Trophoblast cell (in vitro differentiated cells and primary cell): ENCODE results near the gene SRRM3.
"Not testable (repeated sequence)": the region's sequence is repeated elsewhere in the genome, so short reads cannot be mapped to it uniquely, and the experiment has no call there.

ENCODE experiments used
- DNase-seq, 2 donors: peaks; one replicate each; pipeline ENCODE4 v3.0.0-alpha.2; 2016
- H2AFZ ChIP-seq: 2 replicates; pipeline ENCODE4 v1.6.1; 2013; ENCODE audit warnings: low read length, moderate library complexity, mild to moderate bottlenecking; ENCODE audit not compliant: insufficient read depth, poor library complexity
- H2AK5ac ChIP-seq: 2 replicates; pipeline ENCODE4 v1.6.1; 2013; ENCODE audit warnings: mild to moderate bottlenecking, low read length
- H2BK120ac ChIP-seq: 2 replicates; pipeline ENCODE4 v1.6.1; 2013; ENCODE audit warnings: low read length, mild to moderate bottlenecking, moderate library complexity; ENCODE audit not compliant: insufficient read depth, poor library complexity
- H2BK12ac ChIP-seq: 2 replicates; pipeline ENCODE4 v1.6.1; 2013; ENCODE audit warnings: mild to moderate bottlenecking, low read length, moderate library complexity
- H2BK5ac ChIP-seq: 2 replicates; pipeline ENCODE4 v1.6.1; 2013; ENCODE audit warnings: low read length, low read depth, moderate library complexity, mild to moderate bottlenecking; ENCODE audit not compliant: poor library complexity
- H3K14ac ChIP-seq: 2 replicates; pipeline ENCODE4 v1.6.1; 2013; ENCODE audit warnings: mild to moderate bottlenecking, low read length
- H3K18ac ChIP-seq: 2 replicates; pipeline ENCODE4 v1.6.1; 2013; ENCODE audit warnings: mild to moderate bottlenecking, low read length
- H3K23ac ChIP-seq: 2 replicates; pipeline ENCODE4 v1.6.1; 2013; ENCODE audit warnings: low read length
- H3K27ac ChIP-seq: 2 replicates; pipeline ENCODE4 v1.5.1; 2013; ENCODE audit warnings: low read depth, mild to moderate bottlenecking, inconsistent platforms, low read length, moderate library complexity
- H3K27me3 ChIP-seq: 2 replicates; pipeline ENCODE4 v1.6.1; 2013; ENCODE audit warnings: inconsistent platforms, mild to moderate bottlenecking, low read length, moderate library complexity; ENCODE audit not compliant: insufficient read depth
- H3K36me3 ChIP-seq, 2 experiments: 1 replicate in 1 of 2; 2 replicates in 1 of 2; pipeline ENCODE4 v1.6.1; 2013; ENCODE audit warnings: low read length in 2 of 2, mild to moderate bottlenecking in 2 of 2, moderate library complexity in 1 of 2; ENCODE audit not compliant: insufficient read depth in 2 of 2, control insufficient read depth in 1 of 2
- H3K4ac ChIP-seq: 2 replicates; pipeline ENCODE4 v1.6.1; 2013; ENCODE audit warnings: low read depth, mild to moderate bottlenecking, low read length, moderate library complexity
- H3K4me1 ChIP-seq, 2 experiments: 1 replicate in 1 of 2; 2 replicates in 1 of 2; pipeline ENCODE4 v1.6.1; 2013; ENCODE audit warnings: low read length in 2 of 2, mild to moderate bottlenecking in 2 of 2, moderate library complexity in 1 of 2; ENCODE audit not compliant: insufficient read depth in 2 of 2, control insufficient read depth in 1 of 2
- H3K4me2 ChIP-seq: 2 replicates; pipeline ENCODE4 v1.6.1; 2013; ENCODE audit warnings: inconsistent platforms, mild to moderate bottlenecking, low read length, moderate library complexity
- H3K4me3 ChIP-seq: 2 replicates; pipeline ENCODE4 v1.5.1; 2013; ENCODE audit warnings: mild to moderate bottlenecking, low read depth, low read length, inconsistent platforms
- H3K79me1 ChIP-seq: one replicate; pipeline ENCODE4 v1.6.1; 2013; ENCODE audit warnings: low read length
- H3K79me2 ChIP-seq: 2 replicates; pipeline ENCODE4 v1.6.1; 2013; ENCODE audit warnings: low read length, mild to moderate bottlenecking; ENCODE audit not compliant: control insufficient read depth, insufficient read depth, poor library complexity
- H3K9ac ChIP-seq: 2 replicates; pipeline ENCODE4 v1.6.1; 2013; ENCODE audit warnings: mild to moderate bottlenecking, low read length
- H3K9me3 ChIP-seq: 2 replicates; pipeline ENCODE4 v1.6.1; 2013; ENCODE audit warnings: low read depth, mild to moderate bottlenecking, control low read depth, inconsistent platforms, low read length; ENCODE audit not compliant: insufficient read depth
- H4K12ac ChIP-seq: 2 replicates; pipeline ENCODE4 v1.6.1; 2013; ENCODE audit warnings: low read depth, mild to moderate bottlenecking, low read length, moderate library complexity
- H4K8ac ChIP-seq: 2 replicates; pipeline ENCODE4 v1.6.1; 2013; ENCODE audit warnings: low read depth, mild to moderate bottlenecking, low read length, moderate library complexity
- H4K91ac ChIP-seq: one replicate; pipeline ENCODE4 v1.6.1; 2013; ENCODE audit warnings: low read depth, mild to moderate bottlenecking, low read length, moderate library complexity
- WGBS: extraction: QIAGEN DNeasy Blood & Tissue Kit; methylation state at CpG from one replicate; pipeline ENCODE4 v1.1.7; 2013; ENCODE audit warnings: missing lambda C conversion rate; ENCODE audit not compliant: insufficient read length, insufficient coverage; ENCODE audit errors: extremely low coverage; 5-methylcytosine and 5-hydroxymethylcytosine counted together

Gene SRRM3

DNA sequence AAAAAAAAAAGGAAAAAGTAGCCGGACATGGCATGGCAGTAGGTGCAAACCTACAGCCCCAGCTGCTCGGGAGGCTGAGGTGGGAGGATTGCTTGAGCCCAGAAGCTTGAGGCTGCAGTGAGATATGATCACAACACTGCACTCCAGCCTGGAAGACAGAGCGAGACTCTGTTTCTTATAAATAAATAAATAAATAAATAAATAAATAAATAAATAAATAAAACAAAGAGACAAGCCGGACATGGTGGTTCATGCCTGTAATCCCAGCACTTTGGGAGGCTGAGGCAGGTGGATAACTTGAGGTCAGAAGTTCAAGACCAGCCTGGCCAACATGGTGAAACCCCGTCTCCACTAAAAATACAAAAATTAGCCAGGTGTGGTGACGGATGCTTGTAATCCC, 113.0 kb downstream of the SRRM3 start:
- not testable (repeated sequence) for H3K79me2 ChIP-seq, H2AFZ ChIP-seq, H3K18ac ChIP-seq, H3K27me3 ChIP-seq, H3K4me3 ChIP-seq, DNase-seq, H3K9me3 ChIP-seq, H3K36me3 ChIP-seq, H3K14ac ChIP-seq, H3K4me2 ChIP-seq, H2BK5ac ChIP-seq, H4K91ac ChIP-seq, H3K4ac ChIP-seq, H3K9ac ChIP-seq, H2BK120ac ChIP-seq, H2AK5ac ChIP-seq, H3K23ac ChIP-seq, H3K27ac ChIP-seq, H2BK12ac ChIP-seq, H4K8ac ChIP-seq, H4K12ac ChIP-seq
- Histone ChIP-seq H3K79me1 (peaks cover 12% of the 10 kb centered on the region), H3K4me1 (peaks cover 8 to 11% of the 10 kb centered on the region in 2 experiments)
- no CpG with 5 or more reads among the region's 6 CpGs for WGBS

DNA sequence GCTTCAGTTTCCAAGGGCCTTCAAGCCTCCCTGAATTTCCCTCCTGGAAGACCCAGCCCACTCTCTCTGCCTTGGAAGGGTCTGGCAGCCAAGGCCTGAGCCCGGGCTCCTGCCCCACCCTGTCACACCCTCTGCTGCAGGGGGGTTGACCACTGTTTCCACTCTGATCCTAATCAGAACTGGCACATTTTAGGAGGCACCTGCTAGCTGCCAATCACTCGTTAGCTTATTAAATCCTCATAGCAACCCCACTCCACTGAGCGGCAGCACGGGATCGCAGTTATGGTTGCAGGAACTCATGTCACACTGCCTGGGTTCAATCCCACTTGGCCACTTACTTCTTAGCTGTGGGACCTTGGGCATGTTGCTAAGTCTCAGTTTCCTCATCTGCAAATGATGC, 113.7 kb downstream of the SRRM3 start:
- H3K79me2 ChIP-seq, result peaks cover 5% of the 10 kb centered on the region
- no peak overlapping the region for H4K8ac ChIP-seq
- no peaks in the 10 kb centered on the region for H3K36me3 ChIP-seq
- H3K9ac ChIP-seq, result no peak overlapping the region
- peaks cover 8 to 11% of the 10 kb centered on the region in 2 experiments for H3K4me1 ChIP-seq
- no peak overlapping the region for H3K27ac ChIP-seq
- no peak overlapping the region for H2BK12ac ChIP-seq
- H3K27me3 ChIP-seq, result no peaks in the 10 kb centered on the region
- H3K18ac ChIP-seq, result no peak overlapping the region
- H2BK5ac ChIP-seq, result no peak overlapping the region
- H3K4me2 ChIP-seq, result no peak overlapping the region
- WGBS, result no CpG with 5 or more reads among the region's 5 CpGs
- peak overlapping the region; percentile 65 for H2AK5ac ChIP-seq
- DNase-seq, result no peak
- H3K4ac ChIP-seq, result no peak overlapping the region
- no peak overlapping the region for H4K12ac ChIP-seq
- H3K9me3 ChIP-seq, result peaks cover 3% of the 10 kb centered on the region
- no peak overlapping the region for H3K23ac ChIP-seq
- no peak overlapping the region for H3K4me3 ChIP-seq
- no peak overlapping the region for H2BK120ac ChIP-seq
- H3K14ac ChIP-seq, result no peak overlapping the region
- no peak overlapping the region for H4K91ac ChIP-seq
- peaks cover 12% of the 10 kb centered on the region for H3K79me1 ChIP-seq
- no peak overlapping the region for H2AFZ ChIP-seq

DNA sequence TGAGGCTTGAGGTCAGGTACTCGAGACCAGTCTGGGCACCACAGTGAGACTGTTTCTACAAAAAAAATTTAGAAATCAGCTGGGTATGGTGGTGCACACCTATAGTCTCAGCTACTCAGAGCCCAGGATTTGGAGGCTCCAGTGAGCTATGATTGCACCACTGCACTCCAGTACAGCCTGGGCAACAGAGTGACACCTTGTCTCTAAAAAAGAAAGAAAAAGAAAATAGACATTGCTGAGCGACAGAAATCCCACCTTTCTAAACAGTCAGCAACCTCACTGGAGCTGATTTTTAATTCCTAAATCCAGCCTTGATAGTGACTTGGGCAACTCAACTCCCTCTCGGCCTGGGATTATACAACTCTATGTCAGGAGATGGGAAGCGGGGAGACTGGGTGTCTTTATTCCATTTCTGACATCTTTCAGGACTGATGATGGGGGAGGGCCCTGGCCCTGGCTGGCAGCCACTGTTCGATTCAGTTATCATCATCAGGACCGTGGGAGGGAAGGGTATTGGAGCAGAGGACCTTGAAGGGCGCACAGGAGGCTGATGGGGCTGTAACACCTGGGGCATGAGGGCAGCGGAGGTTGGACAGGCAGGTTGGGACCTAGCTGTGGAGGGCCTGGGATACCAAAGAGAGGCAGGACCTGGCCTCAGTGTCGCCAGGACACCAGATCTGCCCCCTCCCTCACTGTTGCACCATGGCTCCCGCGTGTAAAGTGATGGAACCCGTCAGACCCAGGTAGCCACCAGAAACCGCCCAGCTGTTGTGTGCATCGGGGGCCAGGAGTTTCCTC, 115.5 kb downstream of the SRRM3 start:
- Histone ChIP-seq H3K27ac (peak overlapping the region; percentile 65), H2BK5ac (no peak overlapping the region), H3K14ac (peak overlapping the region; percentile 88), H2AK5ac (peak overlapping the region; percentile 59), H3K79me1 (peaks cover 12% of the 10 kb centered on the region), H2BK120ac (peak overlapping the region; percentile 62), H3K4me2 (peak overlapping the region; percentile 78), H3K4me1 (peaks cover 8 to 11% of the 10 kb centered on the region in 2 experiments), H4K12ac (peak overlapping the region; percentile 75), H3K79me2 (peaks cover 5% of the 10 kb centered on the region), H3K9me3 (peaks cover 3% of the 10 kb centered on the region), H4K8ac (peak overlapping the region; percentile 93), H3K36me3 (peaks cover under 1 to 2% of the 10 kb centered on the region in 2 experiments), H4K91ac (peak overlapping the region; percentile 91), H2AFZ (peak overlapping the region; percentile 62), H3K9ac (no peak overlapping the region), H3K18ac (peak overlapping the region; percentile 36), H2BK12ac (peak overlapping the region; percentile 72), H3K4me3 (no peak overlapping the region), H3K4ac (peak overlapping the region; percentile 60), H3K23ac (no peak overlapping the region), H3K27me3 (no peaks in the 10 kb centered on the region)
- no CpG with 5 or more reads among the region's 14 CpGs for WGBS
- no peak for DNase-seq

DNA sequence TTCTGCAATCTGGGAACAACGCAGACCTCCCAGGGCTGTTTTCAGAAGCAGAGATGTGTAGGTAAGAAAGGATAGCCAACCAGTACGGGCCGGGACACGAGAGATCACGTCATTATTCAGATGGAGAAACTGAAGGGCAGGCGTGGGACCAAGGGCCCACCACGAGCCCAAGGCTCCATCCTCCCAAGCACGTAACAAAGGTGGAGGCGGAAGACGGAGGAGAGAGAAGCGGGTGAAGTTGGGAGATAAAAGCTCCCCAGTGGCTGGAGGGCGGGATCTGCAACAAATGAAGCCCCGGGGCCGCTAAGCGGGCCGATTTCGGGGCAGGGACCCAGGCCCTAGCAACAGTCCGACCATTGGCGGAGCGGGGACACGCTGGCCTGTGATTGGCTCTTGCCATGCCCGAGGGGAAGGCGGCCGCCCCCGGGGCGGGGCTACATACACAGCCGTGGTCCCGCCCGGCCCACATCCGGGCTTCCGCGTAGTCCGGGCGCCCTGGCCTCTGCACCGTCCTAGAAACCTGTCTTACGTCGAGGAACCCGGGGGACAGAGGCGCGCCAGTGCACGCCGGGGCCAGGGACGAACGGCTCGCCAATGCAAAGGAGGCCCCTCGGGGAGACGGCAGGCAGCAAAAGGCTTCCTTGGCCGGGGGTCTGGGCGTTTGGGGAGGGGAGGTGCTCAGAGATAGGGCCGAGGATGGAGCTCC, 116.2 kb downstream of the SRRM3 start:
- Histone ChIP-seq H3K18ac (peak overlapping the region; percentile 73), H3K14ac (peak overlapping the region; percentile 88), H3K9ac (peak overlapping the region; percentile 35), H3K4me3 (peak overlapping the region; percentile 75), H4K8ac (peak overlapping the region; percentile 93), H3K23ac (no peak overlapping the region), H2BK12ac (peak overlapping the region; percentile 72), H3K79me1 (peaks cover 12% of the 10 kb centered on the region), H3K27me3 (no peaks in the 10 kb centered on the region), H2AFZ (peak overlapping the region; percentile 85), H4K91ac (peak overlapping the region; percentile 91), H4K12ac (peak overlapping the region; percentile 93), H3K36me3 (peaks cover 2% of the 10 kb centered on the region in 2 experiments), H2AK5ac (no peak overlapping the region), H3K4me2 (peak overlapping the region; percentile 84), H3K27ac (peak overlapping the region; percentile 87), H3K79me2 (peaks cover 5% of the 10 kb centered on the region), H3K4me1 (peaks cover 8 to 11% of the 10 kb centered on the region in 2 experiments), H2BK5ac (peak overlapping the region; percentile 75), H2BK120ac (peak overlapping the region; percentile 62), H3K4ac (peak overlapping the region; percentile 72), H3K9me3 (peaks cover 3% of the 10 kb centered on the region)
- no CpG with 5 or more reads among the region's 50 CpGs for WGBS
- peak; percentile 99 for DNase-seq
